Breast epithelium (tissue), 3 donors: Measurements from ENCODE around the gene TMEM182.

Source experiments
- POLR2A ChIP-seq: fragments of 450-650 bp; IDR thresholded peaks from one replicate; pipeline ENCODE4 v1.6.1; 2016; ENCODE audit warnings: antibody characterized with exemption, mild to moderate bottlenecking, moderate library complexity
- TF ChIP-seq, protein P1 (sequence below), 3 donors: fragments of 450-650 bp; IDR thresholded peaks; one replicate each; pipeline ENCODE4 v1.5.1; 2016 to 2017; ENCODE audit warnings: antibody characterized with exemption in 3 of 3, mild to moderate bottlenecking in 3 of 3, moderate library complexity in 3 of 3

GRCh38 chr2:102798181-102798580 is 36.4 kb downstream of the TMEM182 start:
- TF ChIP-seq, protein P1, sequence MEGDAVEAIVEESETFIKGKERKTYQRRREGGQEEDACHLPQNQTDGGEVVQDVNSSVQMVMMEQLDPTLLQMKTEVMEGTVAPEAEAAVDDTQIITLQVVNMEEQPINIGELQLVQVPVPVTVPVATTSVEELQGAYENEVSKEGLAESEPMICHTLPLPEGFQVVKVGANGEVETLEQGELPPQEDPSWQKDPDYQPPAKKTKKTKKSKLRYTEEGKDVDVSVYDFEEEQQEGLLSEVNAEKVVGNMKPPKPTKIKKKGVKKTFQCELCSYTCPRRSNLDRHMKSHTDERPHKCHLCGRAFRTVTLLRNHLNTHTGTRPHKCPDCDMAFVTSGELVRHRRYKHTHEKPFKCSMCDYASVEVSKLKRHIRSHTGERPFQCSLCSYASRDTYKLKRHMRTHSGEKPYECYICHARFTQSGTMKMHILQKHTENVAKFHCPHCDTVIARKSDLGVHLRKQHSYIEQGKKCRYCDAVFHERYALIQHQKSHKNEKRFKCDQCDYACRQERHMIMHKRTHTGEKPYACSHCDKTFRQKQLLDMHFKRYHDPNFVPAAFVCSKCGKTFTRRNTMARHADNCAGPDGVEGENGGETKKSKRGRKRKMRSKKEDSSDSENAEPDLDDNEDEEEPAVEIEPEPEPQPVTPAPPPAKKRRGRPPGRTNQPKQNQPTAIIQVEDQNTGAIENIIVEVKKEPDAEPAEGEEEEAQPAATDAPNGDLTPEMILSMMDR (IDR thresholded peaks at IDR 0.05) = no peak
- TF ChIP-seq POLR2A = no peak
